Bone marrow (tissue), 2 donors: ENCODE measurements around the gene MIOS.

Experiments
- DNase-seq, 2 donors: peaks; one replicate each; lab custom pipeline; 2025; lab: John Stamatoyannopoulos, UW

Gene MIOS

GRCh38 chr7:7566651-7567611, at the start of gene MIOS:
Gene MIOS, plus strand, starts transcription at chr7:7566884. Its CDS starts 5,592 bp downstream, at chr7:7572476.
- DNase-seq: peak; percentile 17 to 71

- DNase-seq: no peak
These were observed 48.9 kb upstream of the MIOS start for GRCh38 chr7:7517754-7518153.

GRCh38 chr7:7519056-7519455, 47.6 kb upstream of the MIOS start:
- DNase-seq: no peak

GRCh38 chr7:7519528-7519927, 47.2 kb upstream of the MIOS start:
- DNase-seq: no peak

GRCh38 chr7:7521259-7521658, 45.4 kb upstream of the MIOS start:
- DNase-seq: no peak

- no peak for DNase-seq
These were observed 44.3 kb upstream of the MIOS start for GRCh38 chr7:7522421-7522820.

GRCh38 chr7:7524121-7524520, 42.6 kb upstream of the MIOS start:
- no peak for DNase-seq

- DNase-seq: no peak
These were observed 40.7 kb upstream of the MIOS start for GRCh38 chr7:7526006-7526405.

- no peak for DNase-seq
These were observed 39.6 kb upstream of the MIOS start for GRCh38 chr7:7527047-7527446.

GRCh38 chr7:7529328-7529727, 37.4 kb upstream of the MIOS start:
- no peak for DNase-seq

GRCh38 chr7:7533831-7534430, 32.8 kb upstream of the MIOS start:
- DNase-seq: no peak

- DNase-seq: no peak
These were observed 31.0 kb upstream of the MIOS start, which contains the start of gene COL28A1 for GRCh38 chr7:7535691-7536090. Gene COL28A1, minus strand, starts transcription at chr7:7535873. Its CDS starts 2,998 bp downstream, at chr7:7532875.

- DNase-seq: no peak
These were observed 30.2 kb upstream of the MIOS start for GRCh38 chr7:7536396-7537019.

GRCh38 chr7:7537711-7538110, 29.0 kb upstream of the MIOS start:
- no peak for DNase-seq

GRCh38 chr7:7539152-7539551, 27.5 kb upstream of the MIOS start:
- DNase-seq: no peak

GRCh38 chr7:7539711-7540110, 27.0 kb upstream of the MIOS start:
- DNase-seq: no peak

GRCh38 chr7:7542251-7542835, 24.3 kb upstream of the MIOS start:
- no peak for DNase-seq

- DNase-seq: no peak
These were observed 18.3 kb upstream of the MIOS start for GRCh38 chr7:7548407-7548806.

- DNase-seq: no peak
These were observed 16.0 kb upstream of the MIOS start for GRCh38 chr7:7550663-7551062.

GRCh38 chr7:7552199-7552598, 14.5 kb upstream of the MIOS start:
- no peak for DNase-seq

GRCh38 chr7:7553386-7553785, 13.3 kb upstream of the MIOS start:
- no peak for DNase-seq

- DNase-seq: no peak
These were observed 12.7 kb upstream of the MIOS start for GRCh38 chr7:7554021-7554432.
